Fibroblast of peridontal ligament (primary cell): Measurements from ENCODE around the gene GMDS.

Source experiments
- DNase-seq: peaks from one replicate; pipeline ENCODE4 v3.0.0-alpha.2; 2010; ENCODE audit errors: extremely low read depth

Gene GMDS

GRCh38 chr6:2178125-2178524 lies 67.3 kb downstream of the GMDS start:
- DNase-seq: no peak

- DNase-seq: no peak
Measured at GRCh38 chr6:2175825-2176224, 69.6 kb downstream of the GMDS start.

GRCh38 chr6:2173203-2173961 lies 72.0 kb downstream of the GMDS start:
- DNase-seq: no peak

GRCh38 chr6:2171728-2172127 lies 73.7 kb downstream of the GMDS start:
- no peak for DNase-seq

- peak; percentile 76 for DNase-seq
Measured at GRCh38 chr6:2168480-2168879, 76.9 kb downstream of the GMDS start.

- DNase-seq: peak; percentile 30
Measured at GRCh38 chr6:2166717-2167116, 78.7 kb downstream of the GMDS start.

- DNase-seq: no peak
Measured at GRCh38 chr6:2165286-2165685, 80.1 kb downstream of the GMDS start.

- DNase-seq: no peak
Measured at GRCh38 chr6:2164481-2164880, 80.9 kb downstream of the GMDS start.

GRCh38 chr6:2162079-2162445 lies 83.3 kb downstream of the GMDS start:
- DNase-seq: no peak

- no peak for DNase-seq
Measured at GRCh38 chr6:2158596-2159271, 86.7 kb downstream of the GMDS start.

- peak; percentile 98 for DNase-seq
Measured at GRCh38 chr6:2157441-2158127, 87.8 kb downstream of the GMDS start.

- no peak for DNase-seq
Measured at GRCh38 chr6:2155206-2155605, 90.2 kb downstream of the GMDS start.

GRCh38 chr6:2149361-2150006 lies 95.9 kb downstream of the GMDS start:
- DNase-seq: no peak

- no peak for DNase-seq
Measured at GRCh38 chr6:2148748-2149147, 96.7 kb downstream of the GMDS start.

GRCh38 chr6:2147766-2148448 lies 97.5 kb downstream of the GMDS start:
- DNase-seq: peak; percentile 48

- no peak for DNase-seq
Measured at GRCh38 chr6:2147261-2147660, 98.1 kb downstream of the GMDS start.

- DNase-seq: no peak
Measured at GRCh38 chr6:2144210-2144609, 101.2 kb downstream of the GMDS start.

GRCh38 chr6:2141644-2142290 lies 103.6 kb downstream of the GMDS start:
- no peak for DNase-seq

- no peak for DNase-seq
Measured at GRCh38 chr6:2140438-2141128, 104.8 kb downstream of the GMDS start.

- no peak for DNase-seq
Measured at GRCh38 chr6:2135401-2135800, 110.0 kb downstream of the GMDS start.

- DNase-seq: no peak
Measured at GRCh38 chr6:2134554-2134953, 110.9 kb downstream of the GMDS start.
